ENCODE results near the gene MRPS31.

DNA sequence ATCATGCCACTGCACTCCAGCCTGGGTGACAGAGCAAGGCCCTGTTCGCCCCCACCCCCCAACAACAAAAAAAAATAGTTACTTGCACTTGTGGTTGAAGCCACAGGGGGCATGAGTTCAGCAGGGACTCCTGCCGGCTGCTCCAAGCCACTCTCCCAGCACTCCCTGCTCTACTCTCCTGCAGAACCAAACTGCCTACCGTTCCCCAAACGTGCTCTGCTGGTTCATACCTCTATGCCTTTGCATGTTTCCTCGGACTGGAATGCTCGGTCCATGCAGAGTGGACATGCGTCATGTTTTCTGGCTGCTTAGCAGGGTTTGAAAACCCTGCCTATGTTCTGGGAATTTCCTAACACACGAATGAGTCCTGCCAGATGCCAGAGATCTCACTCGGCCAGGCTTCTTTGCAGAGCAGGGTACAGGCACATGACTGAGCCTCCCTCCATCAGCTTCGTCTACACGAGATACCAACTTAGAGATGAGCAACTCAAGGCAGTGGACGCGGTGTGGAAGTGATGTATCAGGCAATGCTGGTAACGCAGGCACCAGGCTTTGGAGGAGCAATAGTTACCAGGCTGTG lies 9.9 kb upstream of the MRPS31 start:
- TF ChIP-seq POLR2A (IDR thresholded peaks at IDR 0.05; ENCODE audit: borderline replicate concordance, extremely low read depth, insufficient read depth, insufficient read length) (no peak), SP1 (IDR thresholded peaks at IDR 0.05; ENCODE audit: low read depth) (no peak), POLR2AphosphoS5 (IDR thresholded peaks at IDR 0.05; ENCODE audit: low read depth, low read length) (no peak), EZH2phosphoT487 (IDR thresholded peaks at IDR 0.05; ENCODE audit: borderline replicate concordance) (no peak), SIN3A (IDR thresholded peaks at IDR 0.05; ENCODE audit: low read depth) (no peak), TCF7L2 (IDR thresholded peaks at IDR 0.05; ENCODE audit: borderline replicate concordance, extremely low read depth, insufficient read depth, insufficient read length) (no peak), RAD21 (IDR thresholded peaks at IDR 0.05; ENCODE audit: low read depth) (0 out of 2 replicates have a peak, but pooled peaks have one; percentile 7), CEBPB (IDR thresholded peaks at IDR 0.05; ENCODE audit: low read depth) (no peak), EZH2 (IDR thresholded peaks at IDR 0.05) (no peak), YY1 (IDR thresholded peaks at IDR 0.05; ENCODE audit: extremely low read depth, insufficient replicate concordance, low read depth, low read length) (no peak), ZNF274 (IDR thresholded peaks at IDR 0.05; ENCODE audit: low read depth, low read length) (no peak), ZFX (IDR thresholded peaks at IDR 0.05) (no peak)
- TF ChIP-seq, protein P1, sequence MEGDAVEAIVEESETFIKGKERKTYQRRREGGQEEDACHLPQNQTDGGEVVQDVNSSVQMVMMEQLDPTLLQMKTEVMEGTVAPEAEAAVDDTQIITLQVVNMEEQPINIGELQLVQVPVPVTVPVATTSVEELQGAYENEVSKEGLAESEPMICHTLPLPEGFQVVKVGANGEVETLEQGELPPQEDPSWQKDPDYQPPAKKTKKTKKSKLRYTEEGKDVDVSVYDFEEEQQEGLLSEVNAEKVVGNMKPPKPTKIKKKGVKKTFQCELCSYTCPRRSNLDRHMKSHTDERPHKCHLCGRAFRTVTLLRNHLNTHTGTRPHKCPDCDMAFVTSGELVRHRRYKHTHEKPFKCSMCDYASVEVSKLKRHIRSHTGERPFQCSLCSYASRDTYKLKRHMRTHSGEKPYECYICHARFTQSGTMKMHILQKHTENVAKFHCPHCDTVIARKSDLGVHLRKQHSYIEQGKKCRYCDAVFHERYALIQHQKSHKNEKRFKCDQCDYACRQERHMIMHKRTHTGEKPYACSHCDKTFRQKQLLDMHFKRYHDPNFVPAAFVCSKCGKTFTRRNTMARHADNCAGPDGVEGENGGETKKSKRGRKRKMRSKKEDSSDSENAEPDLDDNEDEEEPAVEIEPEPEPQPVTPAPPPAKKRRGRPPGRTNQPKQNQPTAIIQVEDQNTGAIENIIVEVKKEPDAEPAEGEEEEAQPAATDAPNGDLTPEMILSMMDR (IDR thresholded peaks at IDR 0.05 in 2 of 3, conservative IDR thresholded peaks at IDR 0.05 in 1 of 3; ENCODE audit: borderline replicate concordance in 1 of 3, insufficient read depth in 1 of 3, low read depth in 2 of 3, low read length in 2 of 3): peak in 2 of 3 experiments; percentile 24 to 28; a peak in 1 of 6 replicates
- TF ChIP-seq, protein P2, sequence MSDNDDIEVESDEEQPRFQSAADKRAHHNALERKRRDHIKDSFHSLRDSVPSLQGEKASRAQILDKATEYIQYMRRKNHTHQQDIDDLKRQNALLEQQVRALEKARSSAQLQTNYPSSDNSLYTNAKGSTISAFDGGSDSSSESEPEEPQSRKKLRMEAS (IDR thresholded peaks at IDR 0.05): no peak
